Breast epithelium (tissue), 4 donors: ENCODE results near the gene ECT2. TPM values are rescaled to one million over a fixed set of nuclear protein-coding genes. Genes with fewer than 3 reads are reported as not detected.
"Not testable (repeated sequence)": the region's sequence is repeated elsewhere in the genome, so short reads cannot be mapped to it uniquely, and the experiment has no call there.

Experiments used
- DNase-seq, 2 donors: peaks; one replicate each; pipeline ENCODE4 v3.0.0-alpha.2; 2019; ENCODE audit warnings: low spot score in 2 of 2
- H3K27ac ChIP-seq, 2 donors: fragments of 200-600 bp; sonication (generic) in 1 of 2; one replicate each; pipeline ENCODE4 v1.5.1; 2016 to 2019; ENCODE audit warnings: mild to moderate bottlenecking in 1 of 2
- H3K27me3 ChIP-seq, 2 donors: fragments of 200-600 bp; sonication (generic) in 1 of 2; one replicate each; pipeline versions ENCODE4 v1.5.1 to v1.6.0; 2017 to 2019; ENCODE audit warnings: control low read depth in 1 of 2, mild to moderate bottlenecking in 1 of 2
- H3K36me3 ChIP-seq: fragments of 200-600 bp; one replicate; pipeline ENCODE4 v1.5.1; 2019
- H3K4me1 ChIP-seq, 2 donors: fragments of 200-600 bp; sonication (generic); one replicate each; pipeline ENCODE4 v1.5.1; 2016 to 2019; ENCODE audit warnings: control low read depth in 1 of 2
- H3K4me3 ChIP-seq, 3 donors: fragments of 200-600 bp; sonication (generic); 1 replicate in 2 of 3; 2 replicates in 1 of 3; pipeline ENCODE4 v1.5.1; 2016 to 2019; ENCODE audit warnings: mild to moderate bottlenecking in 3 of 3, moderate library complexity in 2 of 3
- H3K9me3 ChIP-seq, 2 donors: fragments of 200-600 bp; sonication (generic) in 1 of 2; one replicate each; pipeline ENCODE4 v1.5.1; 2016 to 2019; ENCODE audit warnings: control low read depth in 1 of 2
- CTCF ChIP-seq, 3 donors: fragments of 450-650 bp; IDR thresholded peaks; one replicate each; pipeline ENCODE4 v1.5.1; 2016 to 2017; ENCODE audit warnings: antibody characterized with exemption in 3 of 3, mild to moderate bottlenecking in 3 of 3, moderate library complexity in 3 of 3
- POLR2A ChIP-seq: fragments of 450-650 bp; IDR thresholded peaks from one replicate; pipeline ENCODE4 v1.6.1; 2016; ENCODE audit warnings: antibody characterized with exemption, mild to moderate bottlenecking, moderate library complexity
- POLR2AphosphoS5 ChIP-seq, 3 donors: sonication (generic); formaldehyde crosslinking; IDR thresholded peaks; one replicate each; pipeline ENCODE4 v1.6.1; 2017; ENCODE audit warnings: antibody characterized with exemption in 3 of 3
- intact Hi-C: fragments of 100-400 bp; cut with DNase I; formaldehyde crosslinking; loops from one replicate; pipeline ENCODE4 v1.15.1; 2023; ENCODE audit warnings: low total_unique reads
- total RNA-seq, 3 donors: library from RNA; depleted of rRNA; stranded (reverse); fragments of >200 nt; gene quantifications; one replicate each; pipeline ENCODE4 v1.1.0, GENCODE V29; 2016

ECT2 gene
- total RNA-seq, 3 donors from 2014 or later = 8.5 to 20.1 (median 15.4) TPM

GRCh38 chr3:172753125-172753524 is 2.6 kb downstream of the ECT2 start:
- H3K36me3 ChIP-seq = no peaks in the 10 kb centered on the region
- DNase-seq = no peak
- intact Hi-C loops = no loop called here
- H3K27ac ChIP-seq = no peak overlapping the region
- H3K9me3 ChIP-seq = no peaks in the 10 kb centered on the region
- H3K4me3 ChIP-seq = no peak overlapping the region
- H3K27me3 ChIP-seq = no peaks in the 10 kb centered on the region
- no peak for TF ChIP-seq POLR2AphosphoS5 (IDR thresholded peaks at IDR 0.05)
- no peak for TF ChIP-seq CTCF (IDR thresholded peaks at IDR 0.05)
- no peak for TF ChIP-seq POLR2A
- peaks cover 0 to 7% of the 10 kb centered on the region in 2 donors for H3K4me1 ChIP-seq

GRCh38 chr3:172760416-172760815 is 9.9 kb downstream of the ECT2 start:
- H3K27me3 ChIP-seq, H3K9me3 ChIP-seq, DNase-seq, intact Hi-C loops, H3K4me3 ChIP-seq, H3K36me3 ChIP-seq, H3K27ac ChIP-seq, H3K4me1 ChIP-seq: not testable (repeated sequence)

GRCh38 chr3:172766241-172766640 is 15.7 kb downstream of the ECT2 start:
- H3K27me3 ChIP-seq = no peaks in the 10 kb centered on the region
- DNase-seq = no peak

DNA sequence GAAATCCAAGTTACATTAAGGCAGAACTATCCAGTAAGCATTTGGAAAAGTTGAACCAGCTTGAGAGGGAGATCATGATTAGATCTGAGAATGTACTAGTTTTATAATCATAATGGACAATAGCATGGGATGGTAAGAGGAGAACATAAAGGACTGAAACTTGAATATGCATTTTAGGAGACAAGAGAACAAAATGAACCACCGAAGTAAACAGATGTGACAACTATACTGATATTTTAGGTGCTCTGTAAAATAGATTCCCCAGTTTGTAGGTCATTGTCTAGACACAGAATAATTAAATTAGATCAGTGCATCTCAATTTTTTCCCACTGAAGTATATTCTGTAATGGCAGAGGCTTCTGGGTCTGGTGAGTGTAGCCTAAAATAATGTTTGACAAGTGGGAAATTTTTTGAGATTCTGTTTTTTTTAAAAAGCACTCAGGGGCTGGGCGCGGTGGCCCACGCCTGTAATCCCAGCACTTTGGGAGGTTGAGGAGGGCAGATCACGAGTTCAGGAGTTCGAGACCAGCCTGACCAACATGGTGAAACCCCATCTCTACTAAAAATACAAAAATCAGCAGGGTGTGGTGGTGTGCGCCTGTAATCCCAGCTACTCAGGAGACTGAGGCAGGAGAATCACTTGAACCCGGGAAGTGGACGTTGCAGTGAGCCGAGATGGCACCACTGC is 16.3 kb downstream of the ECT2 start:
- Histone ChIP-seq H3K4me1 (no peaks in the 10 kb centered on the region), H3K4me3 (no peak overlapping the region), H3K36me3 (peaks cover 3% of the 10 kb centered on the region), H3K27ac (no peak overlapping the region), H3K9me3 (no peaks in the 10 kb centered on the region), H3K27me3 (no peaks in the 10 kb centered on the region)
- intact Hi-C loops = no loop called here
- TF ChIP-seq CTCF (IDR thresholded peaks at IDR 0.05) (no peak), POLR2A (no peak), POLR2AphosphoS5 (IDR thresholded peaks at IDR 0.05) (no peak)
- DNase-seq = no peak

More at GRCh38 chr3:172766241-172766640, 15.7 kb downstream of the ECT2 start:
- TF ChIP-seq POLR2A (no peak), CTCF (IDR thresholded peaks at IDR 0.05) (no peak), POLR2AphosphoS5 (IDR thresholded peaks at IDR 0.05) (no peak)
- Histone ChIP-seq H3K9me3 (no peaks in the 10 kb centered on the region), H3K36me3 (peaks cover 3% of the 10 kb centered on the region), H3K4me3 (no peak overlapping the region), H3K4me1 (no peaks in the 10 kb centered on the region), H3K27ac (no peak overlapping the region)
- intact Hi-C loops = no loop called here

GRCh38 chr3:172770382-172770781 is 19.9 kb downstream of the ECT2 start:
- peaks cover 3% of the 10 kb centered on the region for H3K36me3 ChIP-seq
- no peaks in the 10 kb centered on the region for H3K9me3 ChIP-seq
- no peaks in the 10 kb centered on the region for H3K4me1 ChIP-seq
- intact Hi-C loops = no loop called here
- no peak for DNase-seq
- TF ChIP-seq POLR2AphosphoS5 (IDR thresholded peaks at IDR 0.05) = no peak
- no peak for TF ChIP-seq POLR2A
- TF ChIP-seq CTCF (IDR thresholded peaks at IDR 0.05) = no peak
- no peak overlapping the region for H3K27ac ChIP-seq
- H3K4me3 ChIP-seq = no peak overlapping the region
- no peaks in the 10 kb centered on the region for H3K27me3 ChIP-seq
